ENCODE measurements around the gene MYH15. TPM values are rescaled to one million over a fixed set of nuclear protein-coding genes. Genes with fewer than 3 reads are reported as not detected.

MYH15 gene
- total and polyA plus RNA-seq, 2 of the 4 experiments (the other 2 are of a cell fraction), result 0.10 to 0.36 TPM

DNA sequence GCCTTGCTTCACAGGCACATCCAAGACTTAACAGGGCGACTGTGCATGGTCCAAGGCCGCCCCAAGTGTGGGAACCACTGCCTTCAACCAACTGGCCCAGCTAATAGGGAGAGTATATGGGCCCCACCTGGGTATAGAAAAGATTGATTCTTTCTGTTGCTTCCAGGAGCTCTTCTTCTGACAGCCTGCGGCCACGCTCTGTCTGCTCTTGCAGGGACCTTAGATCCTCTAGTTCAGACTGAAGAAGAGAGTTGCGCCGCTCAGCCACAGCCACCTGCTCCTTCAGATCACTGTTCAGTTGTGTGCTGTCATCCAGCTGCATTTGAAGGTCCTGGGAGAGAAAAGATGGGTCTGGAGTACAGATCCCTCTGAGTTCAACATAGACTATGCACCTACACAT, 111.9 kb downstream of the MYH15 start:
- BruUV-seq (replicated peaks), result no TSS peak
- DNase-seq (no peak), ATAC-seq (ENCODE audit: low read depth) (no peak)
- Histone ChIP-seq H3K4ac (ENCODE audit: low read depth, low read length) (no peak overlapping the region), H3K27me3 (ENCODE audit: control insufficient read depth, insufficient read depth, low read length) (peaks cover 8% of the 10 kb centered on the region), H3K4me1 (ENCODE audit: control insufficient read depth, insufficient read depth, low read length) (no peaks in the 10 kb centered on the region), H2AK9ac (replicated peaks; ENCODE audit: low read depth, low read length, poor library complexity) (no peak overlapping the region), H2AFZ (replicated peaks; ENCODE audit: low read length, poor library complexity) (no peak overlapping the region), H3K23ac (ENCODE audit: low read depth, low read length) (no peak overlapping the region), H4K5ac (ENCODE audit: low read depth, low read length) (no peak overlapping the region), H3K14ac (replicated peaks; ENCODE audit: low read depth, low read length) (no peak overlapping the region), H3K9me1 (ENCODE audit: insufficient read depth, low read length) (no peaks in the 10 kb centered on the region), H3K9me3 (ENCODE audit: control insufficient read depth, insufficient read depth, low read length) (no peaks in the 10 kb centered on the region), H3K9ac (ENCODE audit: low read depth, low read length) (no peak overlapping the region), H3K36me3 (ENCODE audit: control insufficient read depth, insufficient read depth, low read length) (no peaks in the 10 kb centered on the region), H3K18ac (ENCODE audit: low read depth, low read length) (no peak overlapping the region), H3K27ac (ENCODE audit: insufficient read depth, low read length) (no peak overlapping the region), H2BK15ac (ENCODE audit: low read depth, low read length) (no peak overlapping the region), H2BK5ac (ENCODE audit: low read depth, low read length, poor library complexity, severe bottlenecking) (no peak overlapping the region), H3K4me2 (ENCODE audit: low read depth, low read length) (no peak overlapping the region), H2BK120ac (ENCODE audit: low read depth, low read length) (no peak overlapping the region), H3K79me1 (ENCODE audit: low read depth in 1 of 2, low read length in 2 of 2) (no peaks in the 10 kb centered on the region), H2BK20ac (ENCODE audit: low read depth, low read length) (no peak overlapping the region), H2AK5ac (ENCODE audit: low read depth, low read length) (no peak overlapping the region), H4K91ac (ENCODE audit: insufficient read depth, low read depth, low read length) (no peak overlapping the region), H4K20me1 (ENCODE audit: insufficient read depth, low read length) (no peaks in the 10 kb centered on the region), H3K4me3 (ENCODE audit: insufficient read depth, low read depth, low read length) (no peak overlapping the region), H3K56ac (ENCODE audit: extremely low read depth, insufficient read depth, low read length) (no peak overlapping the region), H4K8ac (ENCODE audit: low read depth in 2 of 2, low read length in 2 of 2) (no peak overlapping the region)
- TF ChIP-seq SMC3 (IDR thresholded peaks at IDR 0.05; ENCODE audit: low read depth, low read length), result no peak
- no peak for TF ChIP-seq RAD21 (IDR thresholded peaks at IDR 0.05; ENCODE audit: low read length)
- no peak for TF ChIP-seq CEBPB (IDR thresholded peaks at IDR 0.05; ENCODE audit: low read depth, low read length)
- TF ChIP-seq CHD1 (IDR thresholded peaks at IDR 0.05; ENCODE audit: low read depth, low read length), result no peak
- no peak for TF ChIP-seq USF2 (IDR thresholded peaks at IDR 0.05; ENCODE audit: low read depth, low read length)
- no peak for TF ChIP-seq NFE2L2 (IDR thresholded peaks at IDR 0.05; ENCODE audit: low read depth, low read length)
- no peak for TF ChIP-seq MAFK (IDR thresholded peaks at IDR 0.05; ENCODE audit: low read depth, low read length)
- no peak for TF ChIP-seq MAZ (IDR thresholded peaks at IDR 0.05; ENCODE audit: borderline replicate concordance, low read depth, low read length)
- no peak for TF ChIP-seq MXI1 (IDR thresholded peaks at IDR 0.05; ENCODE audit: borderline replicate concordance, low read depth, low read length)
- no peak for TF ChIP-seq RFX5 (IDR thresholded peaks at IDR 0.05; ENCODE audit: low read depth, low read length)
- TF ChIP-seq BHLHE40 (IDR thresholded peaks at IDR 0.05; ENCODE audit: low read depth, low read length), result no peak
- TF ChIP-seq POLR2A (IDR thresholded peaks at IDR 0.05; ENCODE audit: low read depth, low read length), result no peak
- TF ChIP-seq, protein P1, sequence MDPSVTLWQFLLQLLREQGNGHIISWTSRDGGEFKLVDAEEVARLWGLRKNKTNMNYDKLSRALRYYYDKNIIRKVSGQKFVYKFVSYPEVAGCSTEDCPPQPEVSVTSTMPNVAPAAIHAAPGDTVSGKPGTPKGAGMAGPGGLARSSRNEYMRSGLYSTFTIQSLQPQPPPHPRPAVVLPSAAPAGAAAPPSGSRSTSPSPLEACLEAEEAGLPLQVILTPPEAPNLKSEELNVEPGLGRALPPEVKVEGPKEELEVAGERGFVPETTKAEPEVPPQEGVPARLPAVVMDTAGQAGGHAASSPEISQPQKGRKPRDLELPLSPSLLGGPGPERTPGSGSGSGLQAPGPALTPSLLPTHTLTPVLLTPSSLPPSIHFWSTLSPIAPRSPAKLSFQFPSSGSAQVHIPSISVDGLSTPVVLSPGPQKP (IDR thresholded peaks at IDR 0.05; ENCODE audit: borderline replicate concordance, low read depth, low read length), result no peak
- dilution Hi-C loops (cut with HindIII; ENCODE audit: low sequenced_read_pairs, unreplicated experiment) (no loop called here), intact Hi-C loops (cut with micrococcal nuclease) (no loop called here), in situ Hi-C loops (cut with MboI; ENCODE audit: low sequenced_read_pairs) (no loop called here)
- ChIA-PET CTCF (no interaction called here), POLR2A (ENCODE audit: unreplicated experiment) (interaction anchor here (0.5 kb wide), 1 partner anchor 309 kb away, joined by 3 read pairs; no protein-coding TSS in a partner anchor)
- 100% methylated on average over 2 of the region's 6 CpGs; no CpG with 5 or more reads in 1 of the 2 experiments for WGBS, 2 experiments (ENCODE audit: extremely low coverage in 2 of 2, insufficient read length in 1 of 2)

All from IMR-90 (cell line).